Hepatocyte (in vitro differentiated cells): ENCODE results near the gene HECTD1.

Source experiments
- EZH2 ChIP-seq: fragments of 200-600 bp; sonication (generic); IDR thresholded peaks from 2 replicates; pipeline ENCODE4 v1.6.1; 2016; ENCODE audit warnings: antibody characterized with exemption, mild to moderate bottlenecking, borderline replicate concordance
- EZH2phosphoT487 ChIP-seq: fragments of 200-600 bp; sonication (generic); IDR thresholded peaks from one replicate; pipeline ENCODE4 v1.6.1; 2018; ENCODE audit warnings: antibody characterized with exemption, mild to moderate bottlenecking, low read depth, moderate library complexity; ENCODE audit not compliant: unreplicated experiment, severe bottlenecking
- TF ChIP-seq, protein P1 (sequence below): fragments of 200-600 bp; sonication (generic); IDR thresholded peaks from 2 replicates; pipeline ENCODE4 v1.5.1; 2016; ENCODE audit warnings: antibody characterized with exemption, mild to moderate bottlenecking; ENCODE audit not compliant: poor library complexity

DNA sequence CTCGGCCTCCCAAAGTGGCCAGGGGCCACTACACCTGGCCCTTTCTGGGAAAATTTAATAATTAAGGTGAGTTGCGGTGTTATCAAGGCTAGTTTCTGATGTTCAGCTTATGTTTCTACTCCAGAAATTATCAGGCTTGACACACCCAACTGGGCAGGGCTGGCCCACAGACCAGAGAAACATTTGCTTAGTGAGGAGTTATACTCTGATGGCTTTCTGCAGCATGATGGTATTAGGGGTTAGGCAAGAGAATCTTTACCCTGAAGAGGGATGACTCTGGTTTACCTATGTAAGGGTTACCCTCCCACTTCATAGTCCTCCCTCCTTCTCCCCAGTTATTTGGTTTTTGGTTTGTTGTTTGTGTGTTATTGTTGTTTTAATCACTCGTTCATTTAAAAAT, 24.5 kb upstream of the HECTD1 start:
- no peak for TF ChIP-seq EZH2
- TF ChIP-seq, protein P1, sequence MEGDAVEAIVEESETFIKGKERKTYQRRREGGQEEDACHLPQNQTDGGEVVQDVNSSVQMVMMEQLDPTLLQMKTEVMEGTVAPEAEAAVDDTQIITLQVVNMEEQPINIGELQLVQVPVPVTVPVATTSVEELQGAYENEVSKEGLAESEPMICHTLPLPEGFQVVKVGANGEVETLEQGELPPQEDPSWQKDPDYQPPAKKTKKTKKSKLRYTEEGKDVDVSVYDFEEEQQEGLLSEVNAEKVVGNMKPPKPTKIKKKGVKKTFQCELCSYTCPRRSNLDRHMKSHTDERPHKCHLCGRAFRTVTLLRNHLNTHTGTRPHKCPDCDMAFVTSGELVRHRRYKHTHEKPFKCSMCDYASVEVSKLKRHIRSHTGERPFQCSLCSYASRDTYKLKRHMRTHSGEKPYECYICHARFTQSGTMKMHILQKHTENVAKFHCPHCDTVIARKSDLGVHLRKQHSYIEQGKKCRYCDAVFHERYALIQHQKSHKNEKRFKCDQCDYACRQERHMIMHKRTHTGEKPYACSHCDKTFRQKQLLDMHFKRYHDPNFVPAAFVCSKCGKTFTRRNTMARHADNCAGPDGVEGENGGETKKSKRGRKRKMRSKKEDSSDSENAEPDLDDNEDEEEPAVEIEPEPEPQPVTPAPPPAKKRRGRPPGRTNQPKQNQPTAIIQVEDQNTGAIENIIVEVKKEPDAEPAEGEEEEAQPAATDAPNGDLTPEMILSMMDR, result no peak
- TF ChIP-seq EZH2phosphoT487, result no peak
